Erythroblast (primary cell): ENCODE measurements around the gene MLH3.

ENCODE experiments used
- GATA1 ChIP-seq: IDR thresholded peaks from 2 replicates; pipeline ENCODE4 v1.6.1; 2011; ENCODE audit warnings: low read depth, mild to moderate bottlenecking, control low read depth, low read length, moderate library complexity
- POLR2A ChIP-seq: IDR thresholded peaks from 2 replicates; pipeline ENCODE4 v1.6.1; 2011; ENCODE audit warnings: mild to moderate bottlenecking, low read length

- no peak for TF ChIP-seq POLR2A
- no peak for TF ChIP-seq GATA1
Observed at GRCh38 chr14:75066691-75067090, 15.4 kb upstream of the MLH3 start.
